GM21825 (cell line): ENCODE results near the gene NTNG1.
A peak's percentile ranks its signal among the peaks of the same experiment; 100 is the strongest.
"Not testable (repeated sequence)": the region's sequence is repeated elsewhere in the genome, so short reads cannot be mapped to it uniquely, and the experiment has no call there.

Source experiments
- ATAC-seq: cut with Tn5 transposase; IDR thresholded peaks from one replicate; pipeline ENCODE4 v1.9.1; 2021; ENCODE audit warnings: mild to moderate bottlenecking, moderate library complexity; ENCODE audit not compliant: unreplicated experiment

NTNG1 gene

GRCh38 chr1:107196973-107197562 is 56.2 kb downstream of the NTNG1 start:
- ATAC-seq: peak; percentile 93

GRCh38 chr1:107198561-107198960 is 57.7 kb downstream of the NTNG1 start:
- ATAC-seq: no peak

- ATAC-seq: no peak
Observed at GRCh38 chr1:107200631-107201030, 59.8 kb downstream of the NTNG1 start.

- no peak for ATAC-seq
Observed at GRCh38 chr1:107202007-107202406, 61.2 kb downstream of the NTNG1 start.

- ATAC-seq: no peak
Observed at GRCh38 chr1:107213225-107213624, 72.4 kb downstream of the NTNG1 start.

- ATAC-seq: no peak
Observed at GRCh38 chr1:107220036-107220435, 79.2 kb downstream of the NTNG1 start.

- no peak for ATAC-seq
Observed at GRCh38 chr1:107225706-107226105, 84.9 kb downstream of the NTNG1 start.

- no peak for ATAC-seq
Observed at GRCh38 chr1:107228704-107229371, 88.0 kb downstream of the NTNG1 start.

- no peak for ATAC-seq
Observed at GRCh38 chr1:107229711-107230110, 88.9 kb downstream of the NTNG1 start.

- ATAC-seq: no peak
Observed at GRCh38 chr1:107230121-107230520, 89.3 kb downstream of the NTNG1 start.

GRCh38 chr1:107231291-107231690 is 90.5 kb downstream of the NTNG1 start:
- ATAC-seq: no peak

- no peak for ATAC-seq
Observed at GRCh38 chr1:107232426-107232825, 91.6 kb downstream of the NTNG1 start.

GRCh38 chr1:107236760-107237159 is 95.9 kb downstream of the NTNG1 start:
- not testable (repeated sequence) for ATAC-seq

GRCh38 chr1:107243461-107243860 is 102.6 kb downstream of the NTNG1 start:
- ATAC-seq: no peak

- ATAC-seq: no peak
Observed at GRCh38 chr1:107244709-107245500, 104.1 kb downstream of the NTNG1 start.

GRCh38 chr1:107246775-107247345 is 106.0 kb downstream of the NTNG1 start:
- no peak for ATAC-seq

GRCh38 chr1:107247679-107248078 is 106.8 kb downstream of the NTNG1 start:
- ATAC-seq: no peak

- peak; percentile 45 for ATAC-seq
Observed at GRCh38 chr1:107250169-107250568, 109.3 kb downstream of the NTNG1 start.

- no peak for ATAC-seq
Observed at GRCh38 chr1:107251083-107251482, 110.2 kb downstream of the NTNG1 start.

- ATAC-seq: no peak
Observed at GRCh38 chr1:107251839-107252238, 111.0 kb downstream of the NTNG1 start.

- peak; percentile 42 for ATAC-seq
Observed at GRCh38 chr1:107252271-107252670, 111.4 kb downstream of the NTNG1 start.

- no peak for ATAC-seq
Observed at GRCh38 chr1:107254306-107254705, 113.5 kb downstream of the NTNG1 start.
